Stimulated activated CD4-positive, alpha-beta T cell treated with anti-CD3 and anti-CD28 coated beads, Interleukin-1b, Interleukin-23, amount 100 ng/mL, for 48 hours (primary cell): ENCODE results near the gene AK8.
A peak's percentile ranks its signal among the peaks of the same experiment; 100 is the strongest.

ENCODE experiments used
- DNase-seq: peaks from one replicate; pipeline ENCODE4 v3.0.0-alpha.2; 2020

The AK8 gene

GRCh38 chr9:132769906-132770769, 107.9 kb downstream of the AK8 start:
- DNase-seq, result peak; percentile 53

GRCh38 chr9:132768932-132769905, 108.9 kb downstream of the AK8 start:
- DNase-seq, result peak; percentile 64

- no peak for DNase-seq
These were observed 114.5 kb downstream of the AK8 start for GRCh38 chr9:132763574-132763973.

GRCh38 chr9:132762896-132763295, 115.2 kb downstream of the AK8 start:
- DNase-seq, result no peak

- no peak for DNase-seq
These were observed 116.5 kb downstream of the AK8 start for GRCh38 chr9:132761602-132762001.

- no peak for DNase-seq
These were observed 118.0 kb downstream of the AK8 start for GRCh38 chr9:132760057-132760456.

- DNase-seq, result no peak
These were observed 121.1 kb downstream of the AK8 start for GRCh38 chr9:132757016-132757415.

- DNase-seq, result no peak
These were observed 121.8 kb downstream of the AK8 start for GRCh38 chr9:132756214-132756845.

GRCh38 chr9:132755096-132755495, 123.0 kb downstream of the AK8 start:
- DNase-seq, result no peak

GRCh38 chr9:132754236-132754635, 123.8 kb downstream of the AK8 start:
- no peak for DNase-seq

GRCh38 chr9:132753593-132753880, 124.5 kb downstream of the AK8 start:
- no peak for DNase-seq

- no peak for DNase-seq
These were observed 125.0 kb downstream of the AK8 start for GRCh38 chr9:132752877-132753592.

- DNase-seq, result no peak
These were observed 127.4 kb downstream of the AK8 start for GRCh38 chr9:132750668-132751067.

- DNase-seq, result no peak
These were observed 128.8 kb downstream of the AK8 start for GRCh38 chr9:132749306-132749705.

- no peak for DNase-seq
These were observed 129.6 kb downstream of the AK8 start for GRCh38 chr9:132748450-132748849.

GRCh38 chr9:132745756-132746709, 132.1 kb downstream of the AK8 start:
- no peak for DNase-seq

- no peak for DNase-seq
These were observed 133.0 kb downstream of the AK8 start for GRCh38 chr9:132744881-132745755.

GRCh38 chr9:132743931-132744479, 134.1 kb downstream of the AK8 start:
- DNase-seq, result no peak

GRCh38 chr9:132742821-132743311, 135.2 kb downstream of the AK8 start:
- no peak for DNase-seq
